ENCODE data around the gene SPATA45.

Gene SPATA45

GRCh38 chr1:212878418-212878817 is 31.0 kb upstream of the SPATA45 start:
- TF ChIP-seq CTCF (IDR thresholded peaks at IDR 0.05; ENCODE audit: low read depth, low read length) (no peak), EZH2phosphoT487 (IDR thresholded peaks at IDR 0.05; ENCODE audit: low read depth) (no peak)
- H2AFZ ChIP-seq (ENCODE audit: low read depth, low read length) = no peak overlapping the region
- no peak overlapping the region for H3K9ac ChIP-seq (ENCODE audit: low read length)
- H3K9me3 ChIP-seq (ENCODE audit: insufficient read depth, low read length) = no peaks in the 10 kb centered on the region
- no peaks in the 10 kb centered on the region; the same call in 1 of the 2 replicates for H4K20me1 ChIP-seq (ENCODE audit: insufficient read depth, low read length)
- peaks cover 9% of the 10 kb centered on the region for H3K4me1 ChIP-seq (ENCODE audit: low read length)
- no peak overlapping the region for H3K4me3 ChIP-seq (ENCODE audit: low read length)
- no peaks in the 10 kb centered on the region for H3K27me3 ChIP-seq (ENCODE audit: low read depth, low read length)
- no peak overlapping the region for H3K27ac ChIP-seq (ENCODE audit: low read length)
- H3K79me2 ChIP-seq (ENCODE audit: low read length) = peaks cover 24% of the 10 kb centered on the region
- H3K4me2 ChIP-seq (ENCODE audit: low read length) = no peak overlapping the region
- H3K36me3 ChIP-seq (replicated peaks; ENCODE audit: low read depth, low read length) = peaks cover 34% of the 10 kb centered on the region

- Histone ChIP-seq H3K4me1 (ENCODE audit: low read length) (peaks cover 35% of the 10 kb centered on the region), H3K9me3 (ENCODE audit: insufficient read depth, low read length) (no peaks in the 10 kb centered on the region), H4K20me1 (ENCODE audit: insufficient read depth, low read length) (no peaks in the 10 kb centered on the region), H3K9ac (ENCODE audit: low read length) (peak overlapping the region; percentile 51; the same call in 1 of the 2 replicates), H2AFZ (ENCODE audit: low read depth, low read length) (no peak overlapping the region), H3K4me3 (ENCODE audit: low read length) (peak overlapping the region; percentile 46), H3K4me2 (ENCODE audit: low read length) (peak overlapping the region; percentile 74), H3K36me3 (replicated peaks; ENCODE audit: low read depth, low read length) (peaks cover 35% of the 10 kb centered on the region), H3K27ac (ENCODE audit: low read length) (peak overlapping the region; percentile 94), H3K27me3 (ENCODE audit: low read depth, low read length) (no peaks in the 10 kb centered on the region), H3K79me2 (ENCODE audit: low read length) (peaks cover 50% of the 10 kb centered on the region)
- TF ChIP-seq CTCF (IDR thresholded peaks at IDR 0.05; ENCODE audit: low read depth, low read length) (no peak), EZH2phosphoT487 (IDR thresholded peaks at IDR 0.05; ENCODE audit: low read depth) (no peak)
Measured at GRCh38 chr1:212873518-212873917, 26.1 kb upstream of the SPATA45 start.

- Histone ChIP-seq H3K36me3 (replicated peaks; ENCODE audit: low read depth, low read length) (peaks cover 35% of the 10 kb centered on the region), H3K4me3 (ENCODE audit: low read length) (no peak overlapping the region), H3K27me3 (ENCODE audit: low read depth, low read length) (no peaks in the 10 kb centered on the region), H3K79me2 (ENCODE audit: low read length) (peaks cover 54% of the 10 kb centered on the region), H4K20me1 (ENCODE audit: insufficient read depth, low read length) (no peaks in the 10 kb centered on the region), H3K9me3 (ENCODE audit: insufficient read depth, low read length) (no peaks in the 10 kb centered on the region), H3K9ac (ENCODE audit: low read length) (no peak overlapping the region), H3K27ac (ENCODE audit: low read length) (peak overlapping the region; percentile 94), H3K4me1 (ENCODE audit: low read length) (peaks cover 35% of the 10 kb centered on the region), H2AFZ (ENCODE audit: low read depth, low read length) (no peak overlapping the region), H3K4me2 (ENCODE audit: low read length) (peak overlapping the region; percentile 74)
- TF ChIP-seq EZH2phosphoT487 (IDR thresholded peaks at IDR 0.05; ENCODE audit: low read depth) (no peak), CTCF (IDR thresholded peaks at IDR 0.05; ENCODE audit: low read depth, low read length) (no peak)
Measured at GRCh38 chr1:212871976-212872375, 24.5 kb upstream of the SPATA45 start.

- Histone ChIP-seq H2AFZ (ENCODE audit: low read depth, low read length) (no peak overlapping the region), H3K9ac (ENCODE audit: low read length) (no peak overlapping the region), H3K9me3 (ENCODE audit: insufficient read depth, low read length) (0 out of 2 replicates have a peak, but pooled peaks cover 1% of the 10 kb centered on the region), H3K27me3 (ENCODE audit: low read depth, low read length) (no peaks in the 10 kb centered on the region), H3K36me3 (replicated peaks; ENCODE audit: low read depth, low read length) (peaks cover 54% of the 10 kb centered on the region), H3K27ac (ENCODE audit: low read length) (no peak overlapping the region), H3K4me3 (ENCODE audit: low read length) (no peak overlapping the region), H3K4me1 (ENCODE audit: low read length) (peaks cover 38% of the 10 kb centered on the region), H3K79me2 (ENCODE audit: low read length) (peaks cover 82% of the 10 kb centered on the region), H3K4me2 (ENCODE audit: low read length) (no peak overlapping the region), H4K20me1 (ENCODE audit: insufficient read depth, low read length) (peaks cover 13% of the 10 kb centered on the region)
- TF ChIP-seq EZH2phosphoT487 (IDR thresholded peaks at IDR 0.05; ENCODE audit: low read depth) (no peak), CTCF (IDR thresholded peaks at IDR 0.05; ENCODE audit: low read depth, low read length) (no peak)
Measured at GRCh38 chr1:212867192-212867591, 19.7 kb upstream of the SPATA45 start.
